ENCODE results near the gene TIGAR.

GRCh38 chr12:4388662-4389061, 67.6 kb downstream of the TIGAR start:
- TF ChIP-seq POLR2A (IDR thresholded peaks at IDR 0.05) = no peak
- TF ChIP-seq CTCF (IDR thresholded peaks at IDR 0.05) = no peak
